Liver (tissue), 9 donors: ENCODE measurements around the gene IGFALS. TPM values are rescaled to one million over a fixed set of nuclear protein-coding genes. Genes with fewer than 3 reads are reported as not detected.

Source experiments
- DNase-seq: peaks from one replicate; pipeline ENCODE4 v3.0.0-alpha.2; 2017; ENCODE audit warnings: low spot score
- H3K27ac ChIP-seq, 2 donors: one replicate each; pipeline ENCODE4 v1.7.0; 2013; ENCODE audit warnings: inconsistent platforms in 2 of 2, low read length in 2 of 2, control low read depth in 1 of 2, low read depth in 1 of 2, mild to moderate bottlenecking in 1 of 2
- H3K27me3 ChIP-seq, 4 donors: one replicate each; pipeline versions ENCODE4 v1.6.1 to v1.7.0; 2013; ENCODE audit warnings: low read length in 3 of 4, inconsistent platforms in 1 of 4, mild to moderate bottlenecking in 1 of 4, moderate library complexity in 1 of 4; ENCODE audit not compliant: control insufficient read depth in 4 of 4, insufficient read depth in 4 of 4
- H3K36me3 ChIP-seq, 4 donors: one replicate each; pipeline versions ENCODE4 v1.6.1 to v1.7.0; 2013; ENCODE audit warnings: low read length in 3 of 4, mild to moderate bottlenecking in 3 of 4, low read depth in 1 of 4, moderate library complexity in 1 of 4; ENCODE audit not compliant: control insufficient read depth in 4 of 4, insufficient read depth in 3 of 4
- H3K4me1 ChIP-seq, 4 donors: one replicate each; pipeline versions ENCODE4 v1.6.1 to v1.7.0; 2013; ENCODE audit warnings: low read length in 3 of 4, mild to moderate bottlenecking in 3 of 4, moderate library complexity in 1 of 4; ENCODE audit not compliant: control insufficient read depth in 4 of 4, insufficient read depth in 4 of 4
- H3K4me3 ChIP-seq, 3 donors: one replicate each; pipeline versions ENCODE4 v1.6.1 to v1.7.0; 2013; ENCODE audit warnings: low read length in 3 of 3, control low read depth in 1 of 3, low read depth in 1 of 3, mild to moderate bottlenecking in 1 of 3
- H3K9ac ChIP-seq, 2 donors: one replicate each; pipeline ENCODE4 v1.7.0; 2013; ENCODE audit warnings: low read length in 2 of 2, mild to moderate bottlenecking in 2 of 2, moderate library complexity in 2 of 2, control low read depth in 1 of 2, low read depth in 1 of 2
- H3K9me3 ChIP-seq, 4 donors: one replicate each; pipeline versions ENCODE4 v1.6.1 to v1.7.0; 2013; ENCODE audit warnings: low read length in 3 of 4; ENCODE audit not compliant: control insufficient read depth in 4 of 4
- EGR1 ChIP-seq, 2 donors: IDR thresholded peaks; 2 replicates each; pipeline ENCODE4 v1.6.1; 2016 to 2018; ENCODE audit warnings: antibody characterized with exemption in 2 of 2, low read depth in 2 of 2
- FOXA1 ChIP-seq: IDR thresholded peaks from 2 replicates; pipeline ENCODE4 v1.6.1; 2016; ENCODE audit warnings: antibody characterized with exemption
- FOXA2 ChIP-seq: IDR thresholded peaks from 2 replicates; pipeline ENCODE4 v1.6.1; 2016; ENCODE audit warnings: antibody characterized with exemption
- GABPA ChIP-seq, 2 donors: IDR thresholded peaks in 1 of 2; conservative IDR thresholded peaks in 1 of 2; 2 replicates each; pipeline ENCODE4 v1.6.1; 2016; ENCODE audit warnings: antibody characterized with exemption in 2 of 2, mild to moderate bottlenecking in 1 of 2, moderate library complexity in 1 of 2
- JUND ChIP-seq, 2 donors: IDR thresholded peaks; 2 replicates each; pipeline ENCODE4 v1.6.1; 2016; ENCODE audit warnings: antibody characterized with exemption in 2 of 2
- NR2F2 ChIP-seq: IDR thresholded peaks from 2 replicates; pipeline ENCODE4 v1.6.1; 2016; ENCODE audit warnings: antibody characterized with exemption
- RXRA ChIP-seq, 2 donors: IDR thresholded peaks; 2 replicates each; pipeline ENCODE4 v1.6.1; 2017 to 2018; ENCODE audit warnings: antibody characterized with exemption in 2 of 2, mild to moderate bottlenecking in 1 of 2
- SP1 ChIP-seq: IDR thresholded peaks from 2 replicates; pipeline ENCODE4 v1.6.1; 2018; ENCODE audit warnings: antibody characterized with exemption, mild to moderate bottlenecking
- WGBS: extraction: QIAGEN DNeasy Blood & Tissue Kit; methylation state at CpG from one replicate; pipeline ENCODE4 v1.1.7; 2013; 5-methylcytosine and 5-hydroxymethylcytosine counted together
- polyA plus RNA-seq, 2 donors: library from polyadenylated mRNA; stranded (reverse) in 1 of 2; unstranded in 1 of 2; fragments of 200-250 nt in 1 of 2; fragments of >200 nt in 1 of 2; fragmentation: Nextera tagmentation in 1 of 2; extraction: Ambion mirVana in 1 of 2; gene quantifications; one replicate each; pipeline versions ENCODE4 v1.2.1 to v1.2.3, GENCODE V29; 2013 to 2015
- total RNA-seq, 2 donors: library from RNA; depleted of rRNA; stranded (reverse); fragments of >200 nt; gene quantifications; one replicate each; pipeline ENCODE4 v1.2.3, GENCODE V29; 2014
- TF ChIP-seq, protein P1 (sequence below): IDR thresholded peaks from 2 replicates; pipeline ENCODE4 v1.6.1; 2016; ENCODE audit warnings: antibody characterized with exemption
- TF ChIP-seq, protein P2 (sequence below): IDR thresholded peaks from 2 replicates; pipeline ENCODE4 v1.6.1; 2016; ENCODE audit warnings: antibody characterized with exemption
- TF ChIP-seq, protein P3 (sequence below): IDR thresholded peaks from 2 replicates; pipeline ENCODE4 v1.6.1; 2016; ENCODE audit warnings: antibody characterized with exemption, mild to moderate bottlenecking
- TF ChIP-seq, protein P4 (sequence below): fragments of 150-350 bp; IDR thresholded peaks from 2 replicates; pipeline ENCODE4 v1.5.1; 2017; ENCODE audit warnings: improper control_type of control experiment, low read depth, low read length; ENCODE audit not compliant: missing input control
- donor health status: healthy.
- donor health status: healthy.
- donor health status: healthy.
- donor health status: healthy.
- donor health status: healthy.

IGFALS gene
- total and polyA plus RNA-seq, 4 donors, result 19.8 to 161 (median 68.4) TPM

DNA sequence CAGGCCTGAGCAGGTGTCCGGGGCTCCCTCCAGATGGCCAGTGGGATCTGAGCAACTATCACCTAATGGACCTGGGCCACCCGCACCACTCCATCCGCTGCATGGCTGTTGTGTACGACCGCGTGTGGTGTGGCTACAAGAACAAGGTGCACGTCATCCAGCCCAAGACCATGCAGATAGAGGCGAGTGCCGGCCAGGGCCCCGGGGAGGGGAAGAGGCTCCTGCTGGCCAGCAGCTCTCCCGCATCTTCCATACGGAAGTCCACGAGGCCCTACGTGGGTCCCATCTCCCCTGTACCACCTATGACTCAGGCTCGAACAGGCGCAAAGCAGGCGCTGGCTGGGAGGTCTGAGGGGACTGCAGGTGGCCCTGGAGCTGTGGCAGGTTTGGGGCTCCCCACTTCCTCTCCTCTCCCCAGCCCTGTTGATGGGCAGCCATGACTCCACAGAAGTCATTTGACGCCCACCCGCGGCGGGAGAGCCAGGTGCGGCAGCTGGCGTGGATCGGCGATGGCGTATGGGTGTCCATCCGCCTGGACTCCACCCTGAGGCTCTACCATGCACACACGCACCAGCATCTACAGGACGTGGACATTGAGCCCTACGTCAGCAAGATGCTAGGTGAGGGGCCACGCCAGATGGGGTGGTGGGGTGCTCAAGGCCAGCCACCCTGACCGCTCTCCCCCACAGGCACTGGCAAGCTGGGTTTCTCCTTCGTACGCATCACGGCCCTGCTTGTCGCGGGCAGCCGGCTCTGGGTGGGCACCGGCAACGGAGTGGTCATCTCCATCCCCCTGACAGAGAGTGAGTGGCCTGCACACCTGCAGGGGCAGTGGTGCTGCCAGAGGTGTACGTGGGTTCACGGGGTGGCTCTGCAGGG lies 26.1 kb downstream of the IGFALS start:
- 94% methylated on average over 42 of the region's 42 CpGs for WGBS
- H3K9me3 ChIP-seq, result no peaks in the 10 kb centered on the region
- TF ChIP-seq SP1, result no peak
- no peak for TF ChIP-seq FOXA2
- no peak overlapping the region for H3K4me3 ChIP-seq
- H3K9ac ChIP-seq, result no peak overlapping the region
- DNase-seq, result no peak
- H3K4me1 ChIP-seq, result peaks cover 0 to 21% (median 12%) of the 10 kb centered on the region in 4 donors
- no peaks in the 10 kb centered on the region for H3K27me3 ChIP-seq
- H3K27ac ChIP-seq, result no peak overlapping the region
- peaks cover 7 to 46% (median 13%) of the 10 kb centered on the region in 4 donors for H3K36me3 ChIP-seq

DNA sequence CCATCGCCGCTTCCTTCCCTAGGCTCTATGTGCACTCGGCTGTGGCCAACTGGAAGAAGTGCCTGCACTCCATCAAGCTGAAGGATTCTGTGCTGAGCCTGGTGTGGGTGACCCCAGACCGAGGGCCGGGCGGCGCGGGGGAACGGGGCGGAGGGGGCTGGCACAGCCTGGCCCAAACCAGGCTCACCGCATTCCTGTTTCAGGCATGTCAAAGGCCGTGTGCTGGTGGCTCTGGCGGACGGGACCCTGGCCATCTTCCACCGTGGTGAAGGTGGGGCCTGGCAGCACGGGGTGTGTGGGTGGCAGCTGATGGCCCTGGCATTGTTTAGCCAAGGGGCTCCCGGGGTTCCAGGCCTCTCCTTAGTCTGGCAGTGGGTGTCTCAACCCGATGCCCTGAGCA lies 26.8 kb downstream of the IGFALS start:
- Histone ChIP-seq H3K27ac (no peak overlapping the region), H3K4me1 (peaks cover 0 to 15% (median 6%) of the 10 kb centered on the region in 4 donors), H3K9ac (no peak overlapping the region), H3K36me3 (peaks cover 7 to 52% (median 14%) of the 10 kb centered on the region in 4 donors), H3K27me3 (no peaks in the 10 kb centered on the region), H3K4me3 (no peak overlapping the region), H3K9me3 (no peaks in the 10 kb centered on the region)
- WGBS, result 94% methylated on average over 18 of the region's 18 CpGs
- DNase-seq, result no peak
- TF ChIP-seq RXRA (IDR thresholded peaks at IDR 0.05) (no peak), FOXA2 (no peak), GABPA (IDR thresholded peaks at IDR 0.05 in 1 of 2, conservative IDR thresholded peaks at IDR 0.05 in 1 of 2) (no peak), JUND (IDR thresholded peaks at IDR 0.05) (no peak), EGR1 (IDR thresholded peaks at IDR 0.05; ENCODE audit: low read depth in 2 of 2) (no peak), FOXA1 (no peak), NR2F2 (no peak)
- TF ChIP-seq, protein P1, sequence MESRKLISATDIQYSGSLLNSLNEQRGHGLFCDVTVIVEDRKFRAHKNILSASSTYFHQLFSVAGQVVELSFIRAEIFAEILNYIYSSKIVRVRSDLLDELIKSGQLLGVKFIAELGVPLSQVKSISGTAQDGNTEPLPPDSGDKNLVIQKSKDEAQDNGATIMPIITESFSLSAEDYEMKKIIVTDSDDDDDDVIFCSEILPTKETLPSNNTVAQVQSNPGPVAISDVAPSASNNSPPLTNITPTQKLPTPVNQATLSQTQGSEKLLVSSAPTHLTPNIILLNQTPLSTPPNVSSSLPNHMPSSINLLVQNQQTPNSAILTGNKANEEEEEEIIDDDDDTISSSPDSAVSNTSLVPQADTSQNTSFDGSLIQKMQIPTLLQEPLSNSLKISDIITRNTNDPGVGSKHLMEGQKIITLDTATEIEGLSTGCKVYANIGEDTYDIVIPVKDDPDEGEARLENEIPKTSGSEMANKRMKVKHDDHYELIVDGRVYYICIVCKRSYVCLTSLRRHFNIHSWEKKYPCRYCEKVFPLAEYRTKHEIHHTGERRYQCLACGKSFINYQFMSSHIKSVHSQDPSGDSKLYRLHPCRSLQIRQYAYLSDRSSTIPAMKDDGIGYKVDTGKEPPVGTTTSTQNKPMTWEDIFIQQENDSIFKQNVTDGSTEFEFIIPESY, result no peak
- TF ChIP-seq, protein P2, sequence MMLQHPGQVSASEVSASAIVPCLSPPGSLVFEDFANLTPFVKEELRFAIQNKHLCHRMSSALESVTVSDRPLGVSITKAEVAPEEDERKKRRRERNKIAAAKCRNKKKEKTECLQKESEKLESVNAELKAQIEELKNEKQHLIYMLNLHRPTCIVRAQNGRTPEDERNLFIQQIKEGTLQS, result no peak
- TF ChIP-seq, protein P3, sequence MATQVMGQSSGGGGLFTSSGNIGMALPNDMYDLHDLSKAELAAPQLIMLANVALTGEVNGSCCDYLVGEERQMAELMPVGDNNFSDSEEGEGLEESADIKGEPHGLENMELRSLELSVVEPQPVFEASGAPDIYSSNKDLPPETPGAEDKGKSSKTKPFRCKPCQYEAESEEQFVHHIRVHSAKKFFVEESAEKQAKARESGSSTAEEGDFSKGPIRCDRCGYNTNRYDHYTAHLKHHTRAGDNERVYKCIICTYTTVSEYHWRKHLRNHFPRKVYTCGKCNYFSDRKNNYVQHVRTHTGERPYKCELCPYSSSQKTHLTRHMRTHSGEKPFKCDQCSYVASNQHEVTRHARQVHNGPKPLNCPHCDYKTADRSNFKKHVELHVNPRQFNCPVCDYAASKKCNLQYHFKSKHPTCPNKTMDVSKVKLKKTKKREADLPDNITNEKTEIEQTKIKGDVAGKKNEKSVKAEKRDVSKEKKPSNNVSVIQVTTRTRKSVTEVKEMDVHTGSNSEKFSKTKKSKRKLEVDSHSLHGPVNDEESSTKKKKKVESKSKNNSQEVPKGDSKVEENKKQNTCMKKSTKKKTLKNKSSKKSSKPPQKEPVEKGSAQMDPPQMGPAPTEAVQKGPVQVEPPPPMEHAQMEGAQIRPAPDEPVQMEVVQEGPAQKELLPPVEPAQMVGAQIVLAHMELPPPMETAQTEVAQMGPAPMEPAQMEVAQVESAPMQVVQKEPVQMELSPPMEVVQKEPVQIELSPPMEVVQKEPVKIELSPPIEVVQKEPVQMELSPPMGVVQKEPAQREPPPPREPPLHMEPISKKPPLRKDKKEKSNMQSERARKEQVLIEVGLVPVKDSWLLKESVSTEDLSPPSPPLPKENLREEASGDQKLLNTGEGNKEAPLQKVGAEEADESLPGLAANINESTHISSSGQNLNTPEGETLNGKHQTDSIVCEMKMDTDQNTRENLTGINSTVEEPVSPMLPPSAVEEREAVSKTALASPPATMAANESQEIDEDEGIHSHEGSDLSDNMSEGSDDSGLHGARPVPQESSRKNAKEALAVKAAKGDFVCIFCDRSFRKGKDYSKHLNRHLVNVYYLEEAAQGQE, result no peak
- TF ChIP-seq, protein P4, sequence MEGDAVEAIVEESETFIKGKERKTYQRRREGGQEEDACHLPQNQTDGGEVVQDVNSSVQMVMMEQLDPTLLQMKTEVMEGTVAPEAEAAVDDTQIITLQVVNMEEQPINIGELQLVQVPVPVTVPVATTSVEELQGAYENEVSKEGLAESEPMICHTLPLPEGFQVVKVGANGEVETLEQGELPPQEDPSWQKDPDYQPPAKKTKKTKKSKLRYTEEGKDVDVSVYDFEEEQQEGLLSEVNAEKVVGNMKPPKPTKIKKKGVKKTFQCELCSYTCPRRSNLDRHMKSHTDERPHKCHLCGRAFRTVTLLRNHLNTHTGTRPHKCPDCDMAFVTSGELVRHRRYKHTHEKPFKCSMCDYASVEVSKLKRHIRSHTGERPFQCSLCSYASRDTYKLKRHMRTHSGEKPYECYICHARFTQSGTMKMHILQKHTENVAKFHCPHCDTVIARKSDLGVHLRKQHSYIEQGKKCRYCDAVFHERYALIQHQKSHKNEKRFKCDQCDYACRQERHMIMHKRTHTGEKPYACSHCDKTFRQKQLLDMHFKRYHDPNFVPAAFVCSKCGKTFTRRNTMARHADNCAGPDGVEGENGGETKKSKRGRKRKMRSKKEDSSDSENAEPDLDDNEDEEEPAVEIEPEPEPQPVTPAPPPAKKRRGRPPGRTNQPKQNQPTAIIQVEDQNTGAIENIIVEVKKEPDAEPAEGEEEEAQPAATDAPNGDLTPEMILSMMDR, result no peak
